SU-DHL-6 (cell line): ENCODE measurements around the gene RPL13A.
A peak's percentile ranks its signal among the peaks of the same experiment; 100 is the strongest.

Source experiments
- CTCF ChIP-seq: fragments of 200-600 bp; sonication (generic); IDR thresholded peaks from one replicate; pipeline ENCODE4 v1.5.1; 2017; ENCODE audit warnings: antibody characterized with exemption, mild to moderate bottlenecking, low read length, moderate library complexity; ENCODE audit not compliant: insufficient read depth, poor library complexity, severe bottlenecking
- EZH2phosphoT487 ChIP-seq: fragments of 200-600 bp; sonication (generic), shearing (Covaris generic); conservative IDR thresholded peaks from 2 replicates; pipeline ENCODE4 v1.6.1; 2018; ENCODE audit warnings: mild to moderate bottlenecking, antibody characterized with exemption, low read length, moderate library complexity, mixed read lengths

DNA sequence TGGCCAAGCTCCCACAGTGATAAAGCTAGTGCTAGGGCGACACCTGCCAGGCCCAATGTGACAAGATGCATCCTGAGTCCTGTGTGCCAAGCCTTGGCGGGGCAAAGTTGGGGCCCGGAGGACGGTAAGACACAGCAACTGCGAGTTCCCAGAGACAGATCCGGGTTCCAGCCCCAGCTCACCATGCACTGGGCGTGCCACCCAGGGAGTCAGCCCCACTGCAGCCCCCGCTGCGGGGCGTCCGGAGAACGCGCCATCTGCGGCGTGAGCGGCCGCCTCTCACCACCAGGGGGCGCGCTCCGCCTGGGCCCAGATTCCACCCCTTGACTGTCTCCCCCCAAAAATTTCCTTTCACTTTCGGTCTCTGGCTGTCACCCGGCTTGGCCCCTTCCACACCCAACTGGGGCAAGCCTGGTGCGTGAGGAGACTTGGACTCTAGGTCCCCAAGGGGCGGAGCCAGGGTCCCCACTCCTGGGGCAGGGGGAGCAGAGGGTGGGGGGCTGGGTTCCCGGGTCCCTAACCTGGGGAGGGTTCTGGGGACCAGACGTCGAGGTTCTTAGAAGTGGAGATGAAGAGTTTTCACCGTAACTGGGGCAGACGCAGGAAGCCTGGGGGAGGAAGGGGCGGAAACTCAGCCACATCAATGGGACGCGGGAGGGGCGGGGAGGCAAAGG, 13.4 kb upstream of the RPL13A start, which contains the start of gene FLT3LG:
- TF ChIP-seq CTCF (peak; percentile 98), EZH2phosphoT487 (no peak)
